Parathyroid adenoma (tissue), 2 donors: ENCODE data around the gene STK24.

Source experiments
- H2AFZ ChIP-seq: fragments of 300-600 bp; sonication (generic); one replicate; pipeline ENCODE4 v1.7.0; 2017; ENCODE audit warnings: antibody characterized with exemption, mild to moderate bottlenecking
- H3K27ac ChIP-seq: fragments of 300-600 bp; sonication (generic); one replicate; pipeline ENCODE4 v1.7.0; 2017
- H3K27me3 ChIP-seq: fragments of 300-600 bp; sonication (generic); one replicate; pipeline ENCODE4 v1.7.0; 2017; ENCODE audit warnings: low read length; ENCODE audit not compliant: control insufficient read depth, insufficient read depth
- H3K36me3 ChIP-seq: fragments of 300-600 bp; sonication (generic); one replicate; pipeline ENCODE4 v1.7.0; 2017; ENCODE audit warnings: low read length; ENCODE audit not compliant: control insufficient read depth, insufficient read depth
- H3K4me1 ChIP-seq: fragments of 300-600 bp; sonication (generic); one replicate; pipeline ENCODE4 v1.7.0; 2017; ENCODE audit warnings: control low read depth
- H3K4me2 ChIP-seq: fragments of 300-600 bp; sonication (generic); one replicate; pipeline ENCODE4 v1.7.0; 2017; ENCODE audit warnings: low read length
- H3K4me3 ChIP-seq: fragments of 300-600 bp; sonication (generic); one replicate; pipeline ENCODE4 v1.7.0; 2017; ENCODE audit warnings: low read depth, low read length
- H3K79me2 ChIP-seq: fragments of 300-600 bp; sonication (generic); one replicate; pipeline ENCODE4 v1.7.0; 2017; ENCODE audit warnings: control low read depth
- H3K9ac ChIP-seq: fragments of 300-600 bp; sonication (generic); one replicate; pipeline ENCODE4 v1.7.0; 2017; ENCODE audit warnings: mild to moderate bottlenecking
- H3K9me3 ChIP-seq: fragments of 300-600 bp; sonication (generic); one replicate; pipeline ENCODE4 v1.7.0; 2017; ENCODE audit warnings: low read length; ENCODE audit not compliant: control insufficient read depth
- TF ChIP-seq, protein P1 (sequence below): fragments of 300-600 bp; sonication (generic); IDR thresholded peaks from one replicate; pipeline ENCODE4 v1.7.0; 2017; ENCODE audit warnings: antibody characterized with exemption, mild to moderate bottlenecking
- donor health status: primary hyperparathyroidism.

STK24 gene

DNA sequence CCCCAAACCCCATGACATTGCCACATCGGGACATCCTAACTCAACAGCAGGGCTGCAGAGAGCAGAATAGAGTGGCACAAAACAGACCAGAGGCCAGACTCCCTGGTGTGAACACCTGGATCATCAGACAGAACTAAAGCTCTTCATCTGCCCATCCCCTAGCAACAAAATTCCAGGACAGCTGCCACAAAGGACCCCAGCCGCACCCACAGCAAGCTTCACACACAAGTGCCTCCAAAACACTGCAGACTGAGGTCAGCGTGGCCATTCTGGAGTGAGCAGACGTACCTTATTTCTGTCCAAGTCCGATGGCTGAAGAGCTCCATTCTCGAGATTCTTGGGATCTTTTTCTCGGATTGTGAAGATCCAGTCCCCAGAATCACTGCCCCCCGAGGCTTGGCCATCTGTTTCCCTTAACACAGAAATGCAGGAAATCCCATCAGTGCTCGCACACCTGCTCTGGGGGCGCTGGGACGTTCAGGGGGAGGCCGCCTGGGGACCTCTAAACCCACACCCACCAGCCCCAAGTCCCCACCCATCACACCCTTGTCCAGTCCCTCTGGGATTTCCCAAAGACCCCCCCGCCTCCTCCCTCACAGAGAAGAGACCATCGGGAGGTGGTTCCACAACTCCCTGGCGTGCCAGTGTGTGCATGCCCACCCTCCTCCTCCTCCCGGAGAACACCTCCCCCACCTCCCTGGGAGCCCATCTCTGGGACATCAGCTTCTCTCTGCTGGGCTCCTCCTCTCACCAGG is 115.2 kb downstream of the STK24 start:
- H3K9ac ChIP-seq: no peak overlapping the region
- no peaks in the 10 kb centered on the region for H3K9me3 ChIP-seq
- no peaks in the 10 kb centered on the region for H3K36me3 ChIP-seq
- no peak overlapping the region for H3K4me2 ChIP-seq
- H3K27ac ChIP-seq: no peak overlapping the region
- no peaks in the 10 kb centered on the region for H3K4me1 ChIP-seq
- peaks cover 3% of the 10 kb centered on the region for H3K79me2 ChIP-seq
- H3K4me3 ChIP-seq: no peak overlapping the region
- TF ChIP-seq, protein P1, sequence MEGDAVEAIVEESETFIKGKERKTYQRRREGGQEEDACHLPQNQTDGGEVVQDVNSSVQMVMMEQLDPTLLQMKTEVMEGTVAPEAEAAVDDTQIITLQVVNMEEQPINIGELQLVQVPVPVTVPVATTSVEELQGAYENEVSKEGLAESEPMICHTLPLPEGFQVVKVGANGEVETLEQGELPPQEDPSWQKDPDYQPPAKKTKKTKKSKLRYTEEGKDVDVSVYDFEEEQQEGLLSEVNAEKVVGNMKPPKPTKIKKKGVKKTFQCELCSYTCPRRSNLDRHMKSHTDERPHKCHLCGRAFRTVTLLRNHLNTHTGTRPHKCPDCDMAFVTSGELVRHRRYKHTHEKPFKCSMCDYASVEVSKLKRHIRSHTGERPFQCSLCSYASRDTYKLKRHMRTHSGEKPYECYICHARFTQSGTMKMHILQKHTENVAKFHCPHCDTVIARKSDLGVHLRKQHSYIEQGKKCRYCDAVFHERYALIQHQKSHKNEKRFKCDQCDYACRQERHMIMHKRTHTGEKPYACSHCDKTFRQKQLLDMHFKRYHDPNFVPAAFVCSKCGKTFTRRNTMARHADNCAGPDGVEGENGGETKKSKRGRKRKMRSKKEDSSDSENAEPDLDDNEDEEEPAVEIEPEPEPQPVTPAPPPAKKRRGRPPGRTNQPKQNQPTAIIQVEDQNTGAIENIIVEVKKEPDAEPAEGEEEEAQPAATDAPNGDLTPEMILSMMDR: no peak
- H2AFZ ChIP-seq: no peak overlapping the region
- H3K27me3 ChIP-seq: no peaks in the 10 kb centered on the region

DNA sequence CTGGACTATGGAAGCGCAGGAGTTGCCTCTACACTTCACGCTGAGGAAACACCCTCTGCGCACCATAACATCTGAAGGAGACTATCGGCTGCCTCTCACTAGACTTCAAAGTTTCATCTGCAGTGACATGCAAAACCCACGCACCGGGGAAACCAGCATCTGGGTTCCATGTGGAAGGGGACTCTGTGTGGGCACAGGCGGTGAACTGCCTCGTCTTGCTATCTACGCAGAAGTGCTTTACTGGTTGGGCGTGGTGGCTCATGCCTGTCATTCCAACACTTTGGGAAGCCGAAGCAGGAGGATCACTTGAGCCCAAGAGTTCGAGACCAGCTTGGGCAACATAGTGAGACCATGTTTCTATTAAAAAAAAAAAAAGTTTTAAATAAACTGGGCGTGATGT is 116.4 kb downstream of the STK24 start:
- Histone ChIP-seq H3K9ac (no peak overlapping the region), H3K9me3 (no peaks in the 10 kb centered on the region), H3K27ac (no peak overlapping the region), H3K4me2 (no peak overlapping the region), H3K4me3 (no peak overlapping the region), H2AFZ (no peak overlapping the region), H3K79me2 (peaks cover 3% of the 10 kb centered on the region), H3K4me1 (no peaks in the 10 kb centered on the region), H3K36me3 (no peaks in the 10 kb centered on the region), H3K27me3 (no peaks in the 10 kb centered on the region)
- TF ChIP-seq, protein P1: no peak

DNA sequence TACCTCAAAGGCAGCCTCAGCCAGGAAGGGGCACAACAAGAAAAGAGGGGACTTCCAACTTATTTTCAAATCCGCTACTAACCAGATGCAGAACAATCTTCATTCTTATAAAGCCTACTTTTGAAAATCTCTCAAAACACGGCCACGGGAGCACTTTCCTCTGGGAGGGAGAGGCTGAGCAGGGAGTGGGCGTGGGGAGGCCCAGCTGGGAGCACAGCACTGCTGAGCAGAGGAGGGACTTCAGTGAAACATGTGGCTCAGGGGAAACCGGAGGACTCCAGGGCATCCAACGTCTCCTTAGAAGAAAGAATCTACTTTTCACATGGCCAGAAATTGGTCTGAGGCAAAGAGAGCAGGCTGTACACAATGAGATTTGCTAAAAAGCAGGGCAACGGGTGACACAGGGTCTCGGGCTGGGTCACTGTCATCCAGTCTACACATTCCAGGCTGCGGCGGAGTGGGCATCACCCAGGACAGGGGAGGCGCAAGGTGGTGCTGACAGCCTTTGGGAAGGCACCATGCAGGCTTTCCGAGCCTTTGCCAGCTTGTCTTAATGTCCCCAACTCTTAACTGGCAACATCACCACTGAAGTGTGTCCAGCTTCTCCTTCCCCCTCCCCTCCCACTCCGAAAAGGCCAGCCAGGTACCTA is 117.1 kb downstream of the STK24 start:
- peaks cover 3% of the 10 kb centered on the region for H3K79me2 ChIP-seq
- H3K4me2 ChIP-seq: no peak overlapping the region
- H3K27ac ChIP-seq: no peak overlapping the region
- no peaks in the 10 kb centered on the region for H3K9me3 ChIP-seq
- no peak overlapping the region for H3K4me3 ChIP-seq
- TF ChIP-seq, protein P1: no peak
- no peaks in the 10 kb centered on the region for H3K27me3 ChIP-seq
- H3K4me1 ChIP-seq: no peaks in the 10 kb centered on the region
- H2AFZ ChIP-seq: no peak overlapping the region
- no peak overlapping the region for H3K9ac ChIP-seq
- H3K36me3 ChIP-seq: no peaks in the 10 kb centered on the region

DNA sequence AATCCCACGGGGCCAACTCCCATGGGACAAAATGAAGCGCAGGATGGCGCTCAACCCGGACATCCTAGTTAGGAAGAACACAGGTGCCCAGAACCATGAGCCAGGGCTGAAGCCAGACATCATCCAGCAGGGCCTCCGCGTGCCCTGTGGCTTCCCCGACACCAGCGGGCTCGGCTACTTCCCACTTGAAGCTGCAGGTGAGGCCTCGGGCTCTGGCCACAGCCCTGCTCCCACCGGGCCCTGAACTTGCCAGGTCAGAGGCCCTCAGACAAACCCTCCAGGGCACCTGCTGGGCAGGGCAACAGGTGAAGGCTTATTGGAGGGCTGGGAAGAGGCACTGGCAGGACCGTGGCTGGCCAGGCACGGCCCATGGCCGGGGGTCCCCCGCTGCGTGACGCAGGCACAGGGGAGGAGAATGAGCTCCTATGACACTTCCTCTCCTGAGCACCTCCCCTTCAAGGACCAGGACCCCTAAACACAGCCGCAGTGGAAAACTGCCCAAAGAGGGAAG is 117.7 kb downstream of the STK24 start:
- H3K4me3 ChIP-seq: no peak overlapping the region
- H3K36me3 ChIP-seq: no peaks in the 10 kb centered on the region
- no peak overlapping the region for H3K9ac ChIP-seq
- TF ChIP-seq, protein P1: no peak
- no peaks in the 10 kb centered on the region for H3K9me3 ChIP-seq
- H3K4me2 ChIP-seq: no peak overlapping the region
- H3K4me1 ChIP-seq: no peaks in the 10 kb centered on the region
- H3K27me3 ChIP-seq: no peaks in the 10 kb centered on the region
- no peak overlapping the region for H2AFZ ChIP-seq
- peaks cover 3% of the 10 kb centered on the region for H3K79me2 ChIP-seq
- H3K27ac ChIP-seq: no peak overlapping the region
